NCI-H2029 treated with DMSO at 0.1 percent for 48 hours (cell line): Measurements from ENCODE around the gene ACSBG1.

Experiments
- DNase-seq: peaks from one replicate; lab custom pipeline; 2025; lab: John Stamatoyannopoulos, UW

ACSBG1 gene

DNA sequence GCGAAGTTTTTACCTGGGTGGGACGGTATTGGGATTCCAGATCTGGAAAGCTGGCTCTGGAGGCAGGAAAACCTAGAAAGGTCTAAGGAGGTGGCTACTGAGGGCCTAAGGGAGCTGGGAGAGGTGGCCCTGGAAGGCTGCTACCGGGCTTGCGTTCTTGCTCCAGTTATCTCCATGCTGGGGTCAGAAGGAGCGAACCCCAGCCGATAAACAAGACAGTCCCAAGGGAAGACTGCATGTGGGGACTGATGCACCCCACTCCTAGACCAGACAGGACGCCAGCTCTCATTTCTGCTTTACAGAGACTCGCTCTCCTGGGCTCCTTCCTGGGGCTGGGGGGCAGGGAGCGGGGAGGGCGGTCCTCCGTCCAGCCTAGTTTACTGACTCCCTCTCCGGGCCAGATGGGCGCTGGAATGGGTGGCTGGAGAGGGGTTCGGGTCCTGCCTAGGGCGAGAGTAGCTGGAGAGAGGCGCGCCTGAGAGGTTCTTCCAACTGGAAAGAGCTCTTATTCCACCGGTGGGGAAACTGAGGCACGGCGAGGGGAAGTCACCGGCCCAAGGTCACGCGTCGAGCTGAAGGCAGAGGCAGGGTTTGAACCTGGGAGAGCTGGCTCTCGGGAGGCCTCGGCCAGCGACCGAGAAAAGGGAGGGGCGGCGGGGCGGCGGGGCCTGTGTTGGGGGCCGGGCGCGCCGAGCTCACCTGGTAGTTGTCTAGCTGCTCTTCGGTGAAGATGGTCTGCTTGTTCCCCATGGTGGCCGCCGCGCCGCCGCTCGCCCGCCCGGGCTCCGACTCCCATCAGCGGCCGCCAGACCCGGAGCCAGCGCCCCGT lies 103.7 kb downstream of the ACSBG1 start:
- no peak for DNase-seq

DNA sequence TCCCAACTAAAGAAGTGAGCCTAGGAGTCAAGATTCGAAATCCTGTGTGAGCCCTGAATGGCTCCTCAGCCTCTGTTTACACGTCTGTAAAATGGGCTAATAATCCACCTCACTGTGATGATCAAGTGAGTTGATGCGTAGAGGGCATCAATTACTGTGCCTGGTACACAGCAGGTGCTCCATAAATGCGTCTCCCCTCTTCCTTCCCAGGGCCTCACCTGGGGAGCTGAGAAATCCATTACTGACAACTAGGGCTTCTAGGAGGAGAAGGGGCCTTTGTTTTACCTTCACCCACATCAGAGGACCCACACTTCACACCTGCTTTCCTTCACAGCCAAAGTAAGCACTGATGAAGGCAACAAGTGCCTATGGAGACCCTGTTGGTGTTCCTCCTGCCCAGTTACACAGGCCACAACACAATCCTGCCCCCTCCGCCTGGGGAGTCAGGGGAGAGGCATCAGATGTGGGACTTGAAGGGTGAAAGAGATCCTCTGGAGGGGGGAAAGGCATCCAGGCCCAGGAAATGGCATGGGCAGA lies 104.5 kb downstream of the ACSBG1 start:
- no peak for DNase-seq

DNA sequence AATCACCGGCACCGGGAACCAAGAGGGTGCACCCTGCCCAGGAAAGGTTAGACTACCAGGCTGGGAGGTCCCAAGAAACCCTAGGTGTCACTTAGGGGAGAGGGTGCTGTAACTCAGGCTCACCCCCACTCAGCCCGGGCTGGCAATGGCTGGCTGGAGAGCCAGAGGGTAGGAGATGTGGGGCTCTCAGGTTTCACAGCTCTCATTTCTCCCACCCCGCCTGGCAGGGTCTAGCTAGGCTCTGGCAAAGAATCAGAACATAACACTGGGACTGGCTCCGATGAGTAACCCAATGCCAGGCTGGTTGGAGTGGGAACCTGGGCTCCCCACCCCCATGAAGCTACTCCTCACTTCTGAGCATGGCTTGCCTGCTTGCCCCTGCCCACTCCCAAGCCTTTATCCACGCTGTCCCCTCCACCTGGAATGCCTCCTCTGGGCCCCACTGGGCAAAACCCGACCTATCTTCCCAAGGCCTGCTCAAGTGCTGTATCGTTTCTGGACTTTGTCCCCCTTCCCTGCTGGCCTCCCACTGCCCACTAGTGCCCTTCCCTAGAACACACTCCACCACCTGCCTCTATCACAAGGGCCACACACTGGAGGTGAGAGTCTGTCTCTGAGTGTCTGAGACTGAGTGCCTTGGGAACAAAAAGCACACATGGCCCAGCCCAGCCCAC lies 105.2 kb downstream of the ACSBG1 start:
- DNase-seq, result peak; percentile 52

DNA sequence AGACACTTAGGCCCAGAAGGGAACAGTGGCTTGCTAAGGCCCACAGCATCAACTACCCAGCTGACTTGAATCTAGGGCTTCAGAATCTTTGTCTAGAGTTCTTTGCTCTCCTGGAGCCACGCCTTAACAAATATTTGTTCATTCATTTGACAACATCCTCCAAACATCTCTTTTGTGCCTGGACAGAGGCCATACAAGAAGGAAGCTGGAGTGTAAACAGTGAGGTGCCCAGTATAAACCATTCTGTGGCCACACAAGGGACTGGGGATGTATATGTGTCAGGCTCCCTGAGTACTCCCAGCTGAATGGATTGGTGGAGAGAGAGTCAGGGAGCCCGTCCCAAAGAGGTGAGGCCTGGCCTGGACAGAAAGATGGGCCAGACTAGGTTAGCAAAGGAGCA lies 106.5 kb downstream of the ACSBG1 start:
- peak; percentile 43 for DNase-seq

DNA sequence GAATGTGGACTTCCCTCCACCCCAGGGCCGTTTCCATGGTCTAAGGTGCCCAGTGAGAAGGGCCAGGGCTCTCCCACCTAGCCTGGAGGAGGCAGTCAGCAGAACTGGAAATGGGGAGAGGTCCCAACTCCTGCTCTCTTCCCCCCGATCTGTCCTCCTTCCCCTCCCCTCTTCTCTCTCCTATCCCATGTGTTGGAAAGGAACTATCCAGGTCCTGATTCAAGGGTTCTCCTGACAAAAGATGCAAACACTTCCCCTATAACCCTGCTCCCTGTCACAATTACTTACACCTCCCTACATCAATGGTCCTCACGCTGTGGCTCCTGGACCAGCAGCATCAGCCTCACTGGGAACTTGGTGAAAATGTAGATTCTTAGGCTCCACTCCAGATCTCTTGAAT lies 109.1 kb downstream of the ACSBG1 start:
- no peak for DNase-seq

DNA sequence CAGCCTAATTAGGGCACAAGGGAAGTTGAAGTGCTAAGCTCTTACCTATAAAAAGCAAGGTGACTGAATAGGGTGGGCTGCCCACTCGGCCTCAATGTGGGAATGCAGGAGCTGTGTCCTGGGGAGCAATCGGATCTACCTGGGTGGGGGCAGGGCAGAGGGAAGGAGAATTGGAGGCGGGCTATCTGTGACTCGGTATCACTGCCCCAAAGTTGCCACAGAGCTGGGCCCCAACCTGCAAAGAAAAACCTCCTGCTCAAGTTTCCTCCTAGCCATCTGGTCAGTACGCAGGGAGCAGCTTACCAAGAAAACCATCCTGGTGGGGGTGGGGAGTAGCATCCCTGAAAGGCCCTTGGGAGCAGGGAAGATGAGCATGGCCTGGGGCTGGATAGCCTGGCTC lies 113.8 kb downstream of the ACSBG1 start:
- DNase-seq, result no peak
